ENCODE measurements around the gene PKN2.

DNA sequence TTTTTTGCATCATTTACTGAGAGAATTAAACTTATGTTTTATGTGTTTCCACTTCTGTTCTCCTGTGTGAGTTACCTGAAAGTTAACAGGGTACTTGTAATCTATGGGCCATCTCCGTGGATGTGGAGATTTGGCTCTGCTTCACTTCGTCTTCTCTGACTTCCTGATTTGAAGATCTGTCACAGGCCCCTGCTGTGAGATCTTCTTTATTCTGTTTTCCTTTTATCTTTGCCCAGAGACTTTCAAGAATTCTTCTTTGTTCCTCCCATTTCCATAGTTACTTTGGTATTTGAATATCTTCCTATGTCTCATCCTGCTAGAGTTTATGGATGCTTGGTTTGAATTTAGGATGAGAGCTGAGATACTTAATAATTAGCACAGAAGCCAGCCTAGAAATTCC, 35.4 kb upstream of the PKN2 start:
- no peak for TF ChIP-seq EZH2 (IDR thresholded peaks at IDR 0.05)
- no peak for TF ChIP-seq POLR2AphosphoS5 (IDR thresholded peaks at IDR 0.05; ENCODE audit: borderline replicate concordance, low read depth, low read length)

Data from SK-N-MC (cell line).